NT2/D1 (cell line): ENCODE data around the gene ZNF429.

Experiments used
- SUZ12 ChIP-seq: IDR thresholded peaks from 2 replicates; pipeline ENCODE4 v1.6.1; 2011; ENCODE audit not compliant: insufficient read length, insufficient read depth; ENCODE audit errors: extremely low read depth
- YY1 ChIP-seq: IDR thresholded peaks from 2 replicates; pipeline ENCODE4 v1.6.1; 2011; ENCODE audit not compliant: insufficient read length, insufficient read depth
- ZNF274 ChIP-seq: IDR thresholded peaks from 2 replicates; pipeline ENCODE4 v1.6.1; 2011; ENCODE audit warnings: mild to moderate bottlenecking, low read depth, low read length

DNA sequence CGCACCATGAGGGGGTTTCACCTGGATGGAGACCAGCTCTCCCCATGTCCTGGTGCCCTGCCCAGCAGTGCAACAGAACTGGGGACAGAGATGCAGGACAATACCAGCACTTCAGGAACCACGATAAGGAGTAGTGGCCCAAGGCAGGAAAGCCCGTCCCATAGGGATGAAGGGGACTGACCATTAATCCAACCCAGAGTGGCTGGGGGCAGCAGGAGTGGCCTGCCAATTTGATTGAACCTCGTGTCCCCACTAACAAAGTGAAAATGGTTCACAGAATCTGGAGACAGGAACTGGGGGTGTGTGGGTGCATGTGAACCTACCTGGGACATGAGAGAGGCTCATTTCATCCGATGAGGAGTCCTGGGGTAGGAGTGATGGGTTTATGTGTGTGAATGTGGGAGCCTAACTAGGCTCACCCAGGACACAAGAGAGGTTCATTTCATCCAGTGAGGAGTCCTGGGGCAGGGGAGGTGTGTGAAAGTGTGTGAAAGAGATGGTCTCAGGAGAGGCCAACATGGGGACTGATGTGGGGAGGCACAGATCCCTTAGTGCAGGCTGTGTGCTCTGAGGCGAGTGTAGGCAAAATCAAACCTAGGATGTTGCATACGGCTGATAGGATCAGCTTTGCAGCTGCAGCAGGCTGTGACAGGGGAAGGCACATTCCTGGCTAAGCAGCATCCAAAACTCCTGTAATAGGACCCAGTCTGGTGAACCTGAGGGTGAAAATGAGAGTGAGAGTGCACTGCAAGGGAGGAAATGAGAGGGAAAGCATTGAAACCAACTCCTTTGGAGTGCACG lies 98.2 kb downstream of the ZNF429 start:
- TF ChIP-seq YY1: no peak
- TF ChIP-seq ZNF274: no peak
- no peak for TF ChIP-seq SUZ12
